HL-60 (cell line): Measurements from ENCODE around the gene ZNF219.

Experiments
- CTCF ChIP-seq: IDR thresholded peaks from one replicate; pipeline ENCODE4 v1.5.1; 2011; ENCODE audit warnings: low read length, control low read depth, inconsistent platforms; ENCODE audit not compliant: insufficient read depth
- GABPA ChIP-seq: IDR thresholded peaks from 2 replicates; pipeline ENCODE4 v1.6.1; 2012; ENCODE audit warnings: low read depth
- POLR2AphosphoS5 ChIP-seq: IDR thresholded peaks from 2 replicates; pipeline ENCODE4 v1.6.1; 2012; ENCODE audit warnings: low read depth

- no peak for TF ChIP-seq CTCF
- TF ChIP-seq POLR2AphosphoS5, result no peak
- TF ChIP-seq GABPA, result no peak
Observed at GRCh38 chr14:21070610-21071224, 27.7 kb downstream of the ZNF219 start.
